Left ventricle myocardium inferior (tissue), 1 donor: ENCODE measurements around the gene MSI2. TPM values are rescaled to one million over a fixed set of nuclear protein-coding genes. Genes with fewer than 3 reads are reported as not detected.

Experiments used
- DNase-seq: peaks from one replicate; pipeline ENCODE4 v3.0.0-alpha.2; 2020
- H3K27ac ChIP-seq: fragments of 200-600 bp; replicated peaks from 2 replicates; pipeline ENCODE4 v1.8.0; 2021
- H3K27me3 ChIP-seq: fragments of 200-600 bp; 2 replicates; pipeline ENCODE4 v1.8.0; 2021; ENCODE audit warnings: low read depth
- H3K36me3 ChIP-seq: fragments of 200-600 bp; 2 replicates; pipeline ENCODE4 v1.8.0; 2021
- H3K4me1 ChIP-seq: fragments of 200-600 bp; 2 replicates; pipeline ENCODE4 v1.8.0; 2021
- H3K4me3 ChIP-seq: fragments of 200-600 bp; 2 replicates; pipeline ENCODE4 v1.8.0; 2021; ENCODE audit warnings: mild to moderate bottlenecking, moderate library complexity
- H3K9me3 ChIP-seq: fragments of 200-600 bp; replicated peaks from 2 replicates; pipeline ENCODE4 v1.8.0; 2021
- intact Hi-C: fragments of 100-400 bp; cut with micrococcal nuclease; formaldehyde crosslinking; loops from one replicate; pipeline ENCODE4 v1.11.0; 2022
- total RNA-seq: library from RNA; stranded (reverse); fragmentation: NEBNext Ultra II Directional; extraction: Animal tissue kit (Norgen Biotek cat#: 25700); gene quantifications from one replicate; pipeline ENCODE4 v1.2.1, GENCODE V29; 2021
- TF ChIP-seq, protein P1 (sequence below): fragments of 200-600 bp; IDR thresholded peaks from 2 replicates; pipeline ENCODE4 v1.8.0; 2021; ENCODE audit warnings: antibody characterized with exemption, mild to moderate bottlenecking, borderline replicate concordance
- donor health status: DM: no; HTN: yes; CAD: no; lungs with severe emphysema.

MSI2 gene
- total RNA-seq, 1 donor from 2014 or later, result 118 TPM

DNA sequence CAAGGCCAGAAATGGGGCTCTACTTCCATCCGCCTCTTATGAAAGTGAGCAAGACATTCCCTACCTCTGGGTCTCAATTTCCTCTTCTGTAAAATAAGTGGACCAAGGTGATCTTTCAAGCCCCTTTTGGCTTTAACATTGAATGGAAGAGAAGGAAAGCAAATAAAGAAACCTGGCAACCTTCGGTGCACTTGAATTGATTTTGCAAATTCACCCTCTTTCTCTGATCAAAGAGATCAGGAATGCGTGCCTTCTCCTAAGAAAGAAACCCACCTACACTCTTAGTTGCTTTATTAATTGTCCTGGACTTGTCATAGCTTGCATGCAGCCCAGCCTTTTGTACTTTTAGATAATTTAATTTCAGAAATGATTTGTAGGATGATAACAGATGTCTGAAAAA, 3.0 kb downstream of the MSI2 start:
- DNase-seq, result no peak
- intact Hi-C loops, result no loop called here
- peak overlapping the region; percentile 98 for H3K4me3 ChIP-seq
- peaks cover 56% of the 10 kb centered on the region for H3K4me1 ChIP-seq
- no peaks in the 10 kb centered on the region for H3K9me3 ChIP-seq
- peak overlapping the region; percentile 97 for H3K27ac ChIP-seq
- peaks cover 37% of the 10 kb centered on the region for H3K36me3 ChIP-seq
- TF ChIP-seq, protein P1, sequence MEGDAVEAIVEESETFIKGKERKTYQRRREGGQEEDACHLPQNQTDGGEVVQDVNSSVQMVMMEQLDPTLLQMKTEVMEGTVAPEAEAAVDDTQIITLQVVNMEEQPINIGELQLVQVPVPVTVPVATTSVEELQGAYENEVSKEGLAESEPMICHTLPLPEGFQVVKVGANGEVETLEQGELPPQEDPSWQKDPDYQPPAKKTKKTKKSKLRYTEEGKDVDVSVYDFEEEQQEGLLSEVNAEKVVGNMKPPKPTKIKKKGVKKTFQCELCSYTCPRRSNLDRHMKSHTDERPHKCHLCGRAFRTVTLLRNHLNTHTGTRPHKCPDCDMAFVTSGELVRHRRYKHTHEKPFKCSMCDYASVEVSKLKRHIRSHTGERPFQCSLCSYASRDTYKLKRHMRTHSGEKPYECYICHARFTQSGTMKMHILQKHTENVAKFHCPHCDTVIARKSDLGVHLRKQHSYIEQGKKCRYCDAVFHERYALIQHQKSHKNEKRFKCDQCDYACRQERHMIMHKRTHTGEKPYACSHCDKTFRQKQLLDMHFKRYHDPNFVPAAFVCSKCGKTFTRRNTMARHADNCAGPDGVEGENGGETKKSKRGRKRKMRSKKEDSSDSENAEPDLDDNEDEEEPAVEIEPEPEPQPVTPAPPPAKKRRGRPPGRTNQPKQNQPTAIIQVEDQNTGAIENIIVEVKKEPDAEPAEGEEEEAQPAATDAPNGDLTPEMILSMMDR, result no peak
- no peaks in the 10 kb centered on the region for H3K27me3 ChIP-seq

DNA sequence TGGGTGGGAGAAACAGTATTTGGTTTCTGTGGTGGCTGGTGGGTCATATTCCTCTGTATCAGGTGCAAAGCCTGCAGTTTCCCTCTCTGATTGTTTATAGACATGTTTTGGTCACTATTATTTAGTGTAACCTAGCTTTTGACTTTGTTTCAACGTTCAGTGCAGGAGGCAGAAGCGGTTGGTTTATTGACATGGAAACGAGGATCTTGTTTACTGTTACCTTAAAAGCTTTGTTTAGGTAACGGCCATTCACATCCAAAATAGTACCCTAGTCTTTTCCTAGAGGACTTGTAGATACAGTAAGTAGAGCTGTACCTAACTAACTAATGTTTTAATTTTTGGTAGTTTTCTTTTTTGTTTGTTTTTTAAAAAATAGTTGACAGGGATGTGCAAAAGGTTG, 3.5 kb downstream of the MSI2 start:
- no peaks in the 10 kb centered on the region for H3K27me3 ChIP-seq
- H3K4me3 ChIP-seq, result peak overlapping the region; percentile 98
- DNase-seq, result no peak
- intact Hi-C loops, result no loop called here
- peaks cover 61% of the 10 kb centered on the region for H3K4me1 ChIP-seq
- H3K27ac ChIP-seq, result peak overlapping the region; percentile 97
- TF ChIP-seq, protein P1, result no peak
- H3K9me3 ChIP-seq, result no peaks in the 10 kb centered on the region
- H3K36me3 ChIP-seq, result peaks cover 42% of the 10 kb centered on the region

DNA sequence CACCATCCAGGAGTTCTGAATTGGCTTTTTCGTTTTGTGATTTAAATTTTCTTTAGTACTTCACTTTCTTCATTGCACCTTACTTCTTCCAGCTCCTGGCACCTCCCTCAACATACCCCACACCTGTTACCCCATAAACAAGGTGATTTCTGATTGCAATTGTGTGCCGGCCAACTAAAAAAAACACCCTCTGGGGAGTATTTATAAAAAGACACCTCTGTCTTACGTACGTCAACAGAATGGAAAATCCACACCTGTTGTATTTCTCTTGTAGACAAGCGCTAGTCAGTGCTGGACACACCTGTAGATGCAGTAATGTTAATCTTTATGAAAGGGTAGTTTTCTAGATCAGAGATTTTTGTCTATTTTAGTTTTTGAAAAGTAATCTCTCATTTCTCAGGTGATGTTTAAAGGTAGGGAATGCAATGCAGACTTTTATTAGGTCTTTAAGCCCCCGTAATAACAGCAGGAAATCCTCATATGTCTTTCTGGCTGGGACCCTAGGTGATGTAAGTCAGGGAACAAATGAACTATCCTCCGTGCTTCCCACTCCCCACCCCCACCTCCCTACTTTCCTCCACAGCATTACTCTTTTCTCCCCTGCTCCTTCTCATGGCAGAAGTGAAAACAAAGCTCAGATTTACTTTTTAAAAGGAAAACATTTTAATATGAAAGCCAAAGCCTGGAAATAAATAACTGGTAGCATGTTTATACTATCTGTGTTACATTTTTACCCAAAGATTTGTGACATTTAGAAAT, 4.2 kb downstream of the MSI2 start:
- DNase-seq, result no peak
- H3K27ac ChIP-seq, result no peak overlapping the region
- no peaks in the 10 kb centered on the region for H3K9me3 ChIP-seq
- H3K4me1 ChIP-seq, result peaks cover 61% of the 10 kb centered on the region
- H3K36me3 ChIP-seq, result peaks cover 46% of the 10 kb centered on the region
- no peak overlapping the region for H3K4me3 ChIP-seq
- TF ChIP-seq, protein P1, result no peak
- intact Hi-C loops, result no loop called here
- no peaks in the 10 kb centered on the region for H3K27me3 ChIP-seq

DNA sequence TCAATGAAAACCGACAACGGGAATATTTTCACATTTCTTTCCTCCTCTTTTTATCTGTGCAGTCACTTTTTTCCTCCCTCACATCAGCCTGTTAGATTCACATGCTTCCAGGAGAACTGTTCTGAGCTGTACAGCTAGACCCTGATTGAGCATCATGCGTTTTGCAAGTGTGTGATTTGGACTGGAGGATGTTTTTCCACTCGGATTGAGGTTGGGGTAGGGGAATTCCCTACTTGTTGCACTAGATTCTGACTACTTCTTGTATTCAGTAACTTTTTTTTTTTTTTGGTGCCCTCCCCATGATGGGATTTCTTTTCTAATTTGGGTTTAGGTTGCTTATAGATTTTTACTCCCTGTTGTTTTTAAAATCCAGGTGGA, 4.8 kb downstream of the MSI2 start:
- H3K36me3 ChIP-seq, result peaks cover 50% of the 10 kb centered on the region
- no peak for DNase-seq
- TF ChIP-seq, protein P1, result no peak
- H3K27me3 ChIP-seq, result no peaks in the 10 kb centered on the region
- no peak overlapping the region for H3K4me3 ChIP-seq
- intact Hi-C loops, result no loop called here
- H3K27ac ChIP-seq, result no peak overlapping the region
- H3K9me3 ChIP-seq, result no peaks in the 10 kb centered on the region
- peaks cover 57% of the 10 kb centered on the region for H3K4me1 ChIP-seq

DNA sequence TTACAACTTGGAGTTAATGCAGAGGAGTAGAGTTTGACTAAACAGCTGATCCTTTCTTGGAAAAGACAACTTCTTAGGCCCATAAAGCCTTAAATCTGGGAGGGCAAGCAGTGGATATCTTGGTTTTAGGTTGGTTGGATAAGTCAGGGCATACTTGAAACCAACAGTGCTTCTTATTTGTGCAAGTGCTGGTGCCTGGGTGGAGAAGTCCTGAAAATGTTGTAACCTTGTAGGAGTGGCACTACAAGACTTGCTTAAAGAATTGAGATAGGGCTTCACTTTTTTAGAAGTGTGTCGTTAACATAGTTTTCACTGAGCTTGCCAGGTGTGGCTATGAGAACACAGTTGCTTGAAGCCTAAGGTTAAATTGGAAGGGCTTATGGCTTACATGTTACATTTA, 6.2 kb downstream of the MSI2 start:
- DNase-seq, result no peak
- Histone ChIP-seq H3K9me3 (no peaks in the 10 kb centered on the region), H3K27ac (no peak overlapping the region), H3K4me3 (no peak overlapping the region), H3K36me3 (peaks cover 58% of the 10 kb centered on the region), H3K27me3 (no peaks in the 10 kb centered on the region), H3K4me1 (peaks cover 52% of the 10 kb centered on the region)
- intact Hi-C loops, result no loop called here
- TF ChIP-seq, protein P1, result no peak
